B cell (primary cell): ENCODE results near the gene FANCC. TPM values are rescaled to one million over a fixed set of nuclear protein-coding genes. Genes with fewer than 3 reads are reported as not detected.

Experiments
- ATAC-seq: fragments of 200-7000 bp; cut with Tn5 transposase; one replicate; pipeline ENCODE4 v1.10.0; 2021; ENCODE audit warnings: low read depth, mild to moderate bottlenecking, moderate number of reproducible peaks, moderate library complexity
- CTCF ChIA-PET: fragments of 350-600 bp; sonication (Branson Sonifier 250); formaldehyde crosslinking; loops from one replicate; lab custom pipeline; 2021; ENCODE audit warnings: antibody characterized with exemption, inconsistent platforms; lab: Charles Lee
- POLR2A ChIA-PET: fragments of 350-600 bp; sonication (Branson Sonifier 250); formaldehyde crosslinking; loops from one replicate; lab custom pipeline; 2021; ENCODE audit warnings: antibody characterized with exemption; lab: Charles Lee
- DNase-seq: peaks from one replicate; pipeline ENCODE4 v3.0.0; 2013
- H2AFZ ChIP-seq: 2 replicates; pipeline ENCODE4 v1.6.1; 2012; ENCODE audit warnings: mild to moderate bottlenecking, low read depth, low read length; ENCODE audit not compliant: insufficient read depth, poor library complexity, severe bottlenecking
- H3K27ac ChIP-seq, 2 donors: 1 replicate in 1 of 2; 2 replicates in 1 of 2; pipeline ENCODE4 v1.5.1; 2012 to 2013; ENCODE audit warnings: low read length in 2 of 2, mild to moderate bottlenecking in 2 of 2, moderate library complexity in 1 of 2
- H3K27me3 ChIP-seq, 4 experiments: fragments of 200-600 bp in 1 of 4; sonication (generic) in 1 of 4; replicated peaks in 1 of 4; 1 replicate in 2 of 4; 2 replicates in 2 of 4; pipeline versions ENCODE4 v1.6.1 to v1.7.0; 2013 to 2016; ENCODE audit warnings: low read length in 3 of 4, mild to moderate bottlenecking in 2 of 4, mixed read lengths in 1 of 4, moderate library complexity in 1 of 4; ENCODE audit not compliant: insufficient read depth in 4 of 4, control insufficient read depth in 3 of 4; ENCODE audit errors: control extremely low read depth in 1 of 4
- H3K36me3 ChIP-seq, 2 experiments: replicated peaks in 1 of 2; 1 replicate in 1 of 2; 2 replicates in 1 of 2; pipeline versions ENCODE4 v1.6.1 to v1.7.1; 2013; ENCODE audit warnings: low read length in 1 of 2; ENCODE audit not compliant: insufficient read depth in 2 of 2, control insufficient read depth in 1 of 2; ENCODE audit errors: control extremely low read depth in 1 of 2, extremely low read depth in 1 of 2
- H3K4me1 ChIP-seq, 2 donors: fragments of 200-600 bp in 1 of 2; sonication (generic) in 1 of 2; 1 replicate in 1 of 2; 2 replicates in 1 of 2; pipeline versions ENCODE4 v1.5.1 to v1.6.1; 2013 to 2017; ENCODE audit warnings: low read length in 2 of 2; ENCODE audit not compliant: control insufficient read depth in 2 of 2, insufficient read depth in 2 of 2
- H3K4me2 ChIP-seq: replicated peaks from 2 replicates; pipeline ENCODE3; 2012; ENCODE audit warnings: mild to moderate bottlenecking, low read depth, low read length; ENCODE audit not compliant: poor library complexity, severe bottlenecking
- H3K4me3 ChIP-seq, 5 experiments: fragments of 200-600 bp in 1 of 5; sonication (generic) in 1 of 5; 1 replicate in 3 of 5; 2 replicates in 2 of 5; pipeline versions ENCODE4 v1.5.1 to v1.7.0; 2011 to 2016; ENCODE audit warnings: low read length in 4 of 5, mild to moderate bottlenecking in 4 of 5, low read depth in 2 of 5, control low read depth in 1 of 5, moderate library complexity in 1 of 5; ENCODE audit not compliant: insufficient read depth in 1 of 5; ENCODE audit errors: control extremely low read depth in 1 of 5, extremely low read depth in 1 of 5
- H3K79me2 ChIP-seq: fragments of 200-600 bp; sonication (generic); one replicate; pipeline ENCODE4 v1.6.0; 2016; ENCODE audit warnings: low read length; ENCODE audit not compliant: control insufficient read depth, insufficient read depth
- H3K9ac ChIP-seq: fragments of 200-600 bp; sonication (generic); 2 replicates; pipeline ENCODE4 v1.6.1; 2017; ENCODE audit warnings: mild to moderate bottlenecking, low read length, moderate library complexity
- H3K9me3 ChIP-seq, 3 donors: one replicate each; pipeline versions ENCODE4 v1.6.1 to v1.7.1; 2013; ENCODE audit warnings: low read length in 2 of 3; ENCODE audit not compliant: control insufficient read depth in 2 of 3, insufficient read depth in 1 of 3; ENCODE audit errors: control extremely low read depth in 1 of 3
- H4K20me1 ChIP-seq: 2 replicates; pipeline ENCODE4 v1.6.0; 2012; ENCODE audit warnings: mild to moderate bottlenecking, low read length; ENCODE audit not compliant: insufficient read depth, control insufficient read depth, poor library complexity, severe bottlenecking
- H3K27ac Mint-ChIP-seq: one replicate; pipeline ENCODE4 v1.8.0; 2021; ENCODE audit warnings: mixed read lengths
- H3K27me3 Mint-ChIP-seq: one replicate; pipeline ENCODE4 v1.8.0; 2021; ENCODE audit warnings: mixed read lengths
- H3K4me1 Mint-ChIP-seq: one replicate; pipeline ENCODE4 v1.8.0; 2021; ENCODE audit warnings: mixed read lengths
- H3K4me3 Mint-ChIP-seq: one replicate; pipeline ENCODE4 v1.8.0; 2021; ENCODE audit warnings: mixed read lengths
- H3K9me3 Mint-ChIP-seq: one replicate; pipeline ENCODE4 v1.8.0; 2022; ENCODE audit warnings: mixed read lengths; ENCODE audit not compliant: insufficient read depth
- EZH2 ChIP-seq: IDR thresholded peaks from 2 replicates; pipeline ENCODE4 v1.6.1; 2012; ENCODE audit warnings: borderline replicate concordance, low read depth, mild to moderate bottlenecking, moderate library complexity, low read length; ENCODE audit not compliant: insufficient read depth, poor library complexity, severe bottlenecking
- WGBS: methylation state at CpG from one replicate; pipeline ENCODE4 v1.1.5; 2013; ENCODE audit warnings: missing lambda C conversion rate; ENCODE audit not compliant: insufficient coverage; 5-methylcytosine and 5-hydroxymethylcytosine counted together
- intact Hi-C: fragments of 100-400 bp; cut with micrococcal nuclease; formaldehyde crosslinking; loops from one replicate; pipeline ENCODE4 v1.10.0; 2022
- polyA plus RNA-seq: library from polyadenylated mRNA; depleted of rRNA; stranded (reverse); fragments of >200 nt; gene quantifications from 2 replicates; pipeline ENCODE4 v1.2.3, GENCODE V29; 2012
- total RNA-seq, 2 donors: library from RNA; stranded (reverse); fragments of 120-200 nt in 1 of 2; gene quantifications; 1 replicate in 1 of 2; 2 replicates in 1 of 2; pipeline versions ENCODE4 v1.2.3 to v1.2.4, GENCODE V29; 2013 to 2022
- TF ChIP-seq, protein P1 (sequence below): fragments of 200-600 bp; IDR thresholded peaks from one replicate; pipeline ENCODE4 v1.8.0; 2022; ENCODE audit warnings: antibody characterized with exemption, mild to moderate bottlenecking

Gene FANCC
- total and polyA plus RNA-seq, 2 donors (not counting 1 experiment from before 2014, with no cell fraction given), result 1.8 to 11.1 TPM

DNA sequence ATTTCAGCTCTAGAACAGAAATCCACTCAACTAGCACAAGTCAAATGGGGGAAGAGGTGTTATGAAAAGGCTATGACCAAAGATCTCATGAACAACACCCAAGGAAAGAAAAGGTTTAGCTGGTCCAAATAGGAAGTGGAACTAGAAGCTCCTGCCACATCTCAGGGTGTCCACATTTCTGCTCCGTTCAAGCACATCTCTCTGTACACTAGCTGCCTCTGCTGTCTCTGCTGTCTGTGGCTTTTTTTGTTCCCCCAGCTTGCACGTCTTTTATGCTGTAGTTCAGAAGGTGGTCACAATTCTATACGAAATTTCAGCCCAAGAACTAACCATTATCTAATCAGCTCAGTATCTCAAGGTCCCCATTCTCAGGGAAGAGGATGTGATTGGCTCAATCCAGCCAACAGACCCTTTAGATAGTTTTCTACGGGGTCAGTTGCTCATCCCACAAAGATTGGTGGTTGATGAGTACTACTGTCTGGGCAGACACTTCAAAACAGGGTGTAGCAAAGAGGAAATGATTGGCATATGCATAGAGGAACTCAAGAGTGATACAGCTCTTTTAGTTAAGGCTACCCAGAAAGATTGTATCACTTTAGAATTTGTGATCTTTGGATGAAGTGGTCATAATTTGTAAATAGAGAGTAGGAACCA, 44.0 kb downstream of the FANCC start:
- intact Hi-C loops, result no loop called here
- Mint-ChIP-seq H3K4me1 (peaks cover 12% of the 10 kb centered on the region), H3K27me3 (no peaks in the 10 kb centered on the region), H3K27ac (peak overlapping the region; percentile 22), H3K9me3 (no peaks in the 10 kb centered on the region), H3K4me3 (peak overlapping the region; percentile 3)
- H2AFZ ChIP-seq, result no peak overlapping the region
- H3K4me3 ChIP-seq, result no peak overlapping the region
- H3K4me1 ChIP-seq, result peaks cover 7 to 10% of the 10 kb centered on the region in 2 donors
- DNase-seq (peak; percentile 12), ATAC-seq (no peak)
- H3K9ac ChIP-seq, result no peak overlapping the region
- ChIA-PET CTCF (no interaction called here), POLR2A (no interaction called here)
- H3K27ac ChIP-seq, result no peak overlapping the region
- H4K20me1 ChIP-seq, result no peaks in the 10 kb centered on the region
- peak overlapping the region; percentile 17 for H3K4me2 ChIP-seq
- H3K79me2 ChIP-seq, result peaks cover 4% of the 10 kb centered on the region
- TF ChIP-seq, protein P1, sequence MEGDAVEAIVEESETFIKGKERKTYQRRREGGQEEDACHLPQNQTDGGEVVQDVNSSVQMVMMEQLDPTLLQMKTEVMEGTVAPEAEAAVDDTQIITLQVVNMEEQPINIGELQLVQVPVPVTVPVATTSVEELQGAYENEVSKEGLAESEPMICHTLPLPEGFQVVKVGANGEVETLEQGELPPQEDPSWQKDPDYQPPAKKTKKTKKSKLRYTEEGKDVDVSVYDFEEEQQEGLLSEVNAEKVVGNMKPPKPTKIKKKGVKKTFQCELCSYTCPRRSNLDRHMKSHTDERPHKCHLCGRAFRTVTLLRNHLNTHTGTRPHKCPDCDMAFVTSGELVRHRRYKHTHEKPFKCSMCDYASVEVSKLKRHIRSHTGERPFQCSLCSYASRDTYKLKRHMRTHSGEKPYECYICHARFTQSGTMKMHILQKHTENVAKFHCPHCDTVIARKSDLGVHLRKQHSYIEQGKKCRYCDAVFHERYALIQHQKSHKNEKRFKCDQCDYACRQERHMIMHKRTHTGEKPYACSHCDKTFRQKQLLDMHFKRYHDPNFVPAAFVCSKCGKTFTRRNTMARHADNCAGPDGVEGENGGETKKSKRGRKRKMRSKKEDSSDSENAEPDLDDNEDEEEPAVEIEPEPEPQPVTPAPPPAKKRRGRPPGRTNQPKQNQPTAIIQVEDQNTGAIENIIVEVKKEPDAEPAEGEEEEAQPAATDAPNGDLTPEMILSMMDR, result no peak
- TF ChIP-seq EZH2, result no peak
- H3K9me3 ChIP-seq, result peaks cover 0 to 3% (median 0%) of the 10 kb centered on the region in 3 donors
- WGBS, result 17% methylated on average over 1 of the region's 4 CpGs
- no peaks in the 10 kb centered on the region for H3K27me3 ChIP-seq
- no peaks in the 10 kb centered on the region for H3K36me3 ChIP-seq

DNA sequence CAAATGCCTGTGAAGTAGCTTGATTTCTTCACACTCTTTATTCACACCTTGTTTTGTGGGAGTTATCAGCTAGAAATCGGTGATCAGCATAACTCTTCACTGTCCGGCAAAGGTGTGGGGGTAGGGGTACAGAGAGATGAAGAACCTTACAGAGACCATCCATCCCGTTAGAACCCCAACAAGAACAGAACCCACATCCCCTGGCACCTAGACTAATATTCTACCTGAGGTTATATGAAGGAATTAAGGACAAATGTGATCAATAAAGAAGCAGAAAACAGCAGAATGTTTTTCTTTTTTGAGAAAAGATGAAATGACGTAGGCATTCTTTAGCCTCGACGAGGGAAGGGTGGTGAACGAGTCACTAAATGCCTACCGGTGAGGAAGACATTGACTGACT, 44.7 kb downstream of the FANCC start:
- Histone ChIP-seq H3K79me2 (no peaks in the 10 kb centered on the region), H3K4me2 (no peak overlapping the region), H3K9me3 (no peaks in the 10 kb centered on the region), H3K27me3 (no peaks in the 10 kb centered on the region), H3K36me3 (no peaks in the 10 kb centered on the region), H2AFZ (no peak overlapping the region), H3K4me3 (no peak overlapping the region), H3K9ac (no peak overlapping the region), H3K4me1 (peaks cover 7 to 10% of the 10 kb centered on the region in 2 donors), H3K27ac (no peak overlapping the region), H4K20me1 (no peaks in the 10 kb centered on the region)
- intact Hi-C loops, result no loop called here
- Mint-ChIP-seq H3K27ac (no peak overlapping the region), H3K27me3 (no peaks in the 10 kb centered on the region), H3K9me3 (no peaks in the 10 kb centered on the region), H3K4me1 (peaks cover 15% of the 10 kb centered on the region), H3K4me3 (no peak overlapping the region)
- POLR2A ChIA-PET, result no interaction called here
- DNase-seq, result no peak
- TF ChIP-seq EZH2, result no peak
- TF ChIP-seq, protein P1, result no peak
- CTCF ChIA-PET, result no interaction called here
- ATAC-seq, result no peak
- 96% methylated on average over 5 of the region's 8 CpGs for WGBS
